Endothelial cell of umbilical vein (primary cell): ENCODE measurements around the gene GFOD1.

Experiments
- EZH2 ChIP-seq: IDR thresholded peaks from 2 replicates; pipeline ENCODE4 v1.6.1; 2012; ENCODE audit warnings: borderline replicate concordance, low read depth, mild to moderate bottlenecking, moderate library complexity, low read length, inconsistent platforms; ENCODE audit not compliant: severe bottlenecking
- TF ChIP-seq, protein P1 (sequence below), 2 donors: IDR thresholded peaks; 1 replicate in 1 of 2; 2 replicates in 1 of 2; pipeline ENCODE4 v1.5.1; 2011; ENCODE audit warnings: low read length in 2 of 2, mild to moderate bottlenecking in 2 of 2, moderate library complexity in 2 of 2, control low read depth in 1 of 2, inconsistent platforms in 1 of 2, low read depth in 1 of 2; ENCODE audit not compliant: insufficient read depth in 1 of 2; ENCODE audit errors: extremely low read depth in 1 of 2
- TF ChIP-seq, protein P2 (sequence below): IDR thresholded peaks from 2 replicates; pipeline ENCODE4 v1.6.1; 2011; ENCODE audit not compliant: insufficient read depth, insufficient read length

DNA sequence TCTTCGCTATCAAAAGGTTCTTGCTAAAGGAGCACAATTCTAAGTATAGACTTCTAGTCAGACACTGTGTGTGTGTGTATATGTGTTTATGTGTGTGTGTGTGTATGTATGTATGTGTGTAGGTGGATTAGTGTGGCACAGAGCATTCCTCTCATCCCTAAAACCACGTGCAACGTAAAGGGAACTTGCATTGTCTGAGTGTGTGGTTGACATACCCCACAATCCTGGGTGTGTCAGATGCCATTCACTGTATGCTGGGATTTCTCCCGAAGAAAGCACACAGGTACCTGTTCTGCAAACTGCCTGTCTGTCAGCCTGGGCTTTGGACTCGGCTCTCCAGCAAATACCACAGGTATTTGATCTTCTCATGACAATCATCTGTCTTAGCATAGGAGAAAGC lies 116.8 kb downstream of the GFOD1 start:
- no peak for TF ChIP-seq EZH2
- TF ChIP-seq, protein P1, sequence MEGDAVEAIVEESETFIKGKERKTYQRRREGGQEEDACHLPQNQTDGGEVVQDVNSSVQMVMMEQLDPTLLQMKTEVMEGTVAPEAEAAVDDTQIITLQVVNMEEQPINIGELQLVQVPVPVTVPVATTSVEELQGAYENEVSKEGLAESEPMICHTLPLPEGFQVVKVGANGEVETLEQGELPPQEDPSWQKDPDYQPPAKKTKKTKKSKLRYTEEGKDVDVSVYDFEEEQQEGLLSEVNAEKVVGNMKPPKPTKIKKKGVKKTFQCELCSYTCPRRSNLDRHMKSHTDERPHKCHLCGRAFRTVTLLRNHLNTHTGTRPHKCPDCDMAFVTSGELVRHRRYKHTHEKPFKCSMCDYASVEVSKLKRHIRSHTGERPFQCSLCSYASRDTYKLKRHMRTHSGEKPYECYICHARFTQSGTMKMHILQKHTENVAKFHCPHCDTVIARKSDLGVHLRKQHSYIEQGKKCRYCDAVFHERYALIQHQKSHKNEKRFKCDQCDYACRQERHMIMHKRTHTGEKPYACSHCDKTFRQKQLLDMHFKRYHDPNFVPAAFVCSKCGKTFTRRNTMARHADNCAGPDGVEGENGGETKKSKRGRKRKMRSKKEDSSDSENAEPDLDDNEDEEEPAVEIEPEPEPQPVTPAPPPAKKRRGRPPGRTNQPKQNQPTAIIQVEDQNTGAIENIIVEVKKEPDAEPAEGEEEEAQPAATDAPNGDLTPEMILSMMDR (IDR thresholded peaks at IDR 0.05; ENCODE audit: extremely low read depth in 1 of 2, insufficient read depth in 1 of 2, low read depth in 1 of 2, low read length in 2 of 2): no peak
- TF ChIP-seq, protein P2, sequence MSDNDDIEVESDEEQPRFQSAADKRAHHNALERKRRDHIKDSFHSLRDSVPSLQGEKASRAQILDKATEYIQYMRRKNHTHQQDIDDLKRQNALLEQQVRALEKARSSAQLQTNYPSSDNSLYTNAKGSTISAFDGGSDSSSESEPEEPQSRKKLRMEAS: no peak
